CD4-positive, alpha-beta T cell treated with Interleukin-15 for 4 hours (primary cell): Measurements from ENCODE around the gene GOLGA2.
"Not testable (repeated sequence)": the region's sequence is repeated elsewhere in the genome, so short reads cannot be mapped to it uniquely, and the experiment has no call there.

Experiments
- DNase-seq: peaks from one replicate; pipeline ENCODE4 v3.0.0-alpha.2; 2020; ENCODE audit warnings: low spot score

Gene GOLGA2

DNA sequence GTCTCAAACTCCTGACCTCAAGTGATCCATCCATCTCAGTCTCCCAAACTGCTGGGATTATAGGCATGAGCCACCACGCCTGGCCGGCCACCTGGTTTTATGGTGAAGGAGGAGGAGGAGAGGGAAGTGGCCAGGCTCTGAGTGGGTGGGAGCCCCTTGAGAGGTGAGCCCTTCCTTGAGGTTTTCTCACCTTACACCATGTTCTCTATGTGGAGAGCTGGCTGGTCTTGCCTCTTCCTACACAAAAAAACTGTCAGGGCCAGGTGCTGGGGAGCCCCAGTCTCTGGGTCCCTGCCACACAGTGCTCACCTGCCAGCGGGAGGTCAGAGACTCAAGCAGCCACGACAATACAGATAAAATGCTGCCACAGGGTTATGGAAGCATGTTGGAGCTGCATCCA, 18.3 kb upstream of the GOLGA2 start:
- DNase-seq: no peak

DNA sequence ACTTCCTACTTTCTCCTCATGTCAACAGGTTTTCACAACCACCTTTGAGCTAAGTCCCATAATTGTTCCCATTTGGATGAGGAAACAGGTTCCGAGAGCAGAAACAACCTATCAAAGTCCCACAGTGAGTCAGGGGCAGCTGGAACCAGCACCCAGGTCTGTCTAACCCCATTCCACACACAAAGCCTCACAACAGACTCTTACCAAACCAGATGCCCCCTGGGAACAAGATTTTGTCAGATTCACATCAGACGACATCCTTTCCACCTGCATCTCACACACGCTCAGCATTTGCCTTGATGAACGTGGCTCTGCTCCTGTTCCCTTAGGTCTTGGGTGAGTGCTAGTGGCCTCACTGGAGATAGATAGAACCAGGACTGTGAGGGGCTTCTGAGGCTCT, 17.3 kb upstream of the GOLGA2 start:
- DNase-seq: no peak

DNA sequence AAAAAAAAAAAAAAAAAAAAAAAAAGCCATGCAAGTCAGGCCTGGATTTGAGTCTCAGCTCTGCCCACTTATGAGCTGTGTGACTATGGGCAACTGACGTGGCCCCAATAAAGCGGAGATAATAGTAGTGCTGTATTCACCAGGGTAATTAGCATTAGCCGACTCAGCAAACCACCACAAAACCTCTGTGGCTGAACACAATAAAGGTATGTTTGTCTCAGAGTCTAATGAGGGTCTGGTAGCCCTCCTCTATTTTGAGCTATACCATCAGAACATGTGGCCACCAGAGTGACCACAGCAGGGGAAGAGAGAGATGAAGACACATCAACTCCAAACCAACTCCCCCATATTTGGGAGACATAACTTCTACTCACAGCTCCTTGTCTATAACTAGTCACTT, 16.2 kb upstream of the GOLGA2 start:
- no peak for DNase-seq

DNA sequence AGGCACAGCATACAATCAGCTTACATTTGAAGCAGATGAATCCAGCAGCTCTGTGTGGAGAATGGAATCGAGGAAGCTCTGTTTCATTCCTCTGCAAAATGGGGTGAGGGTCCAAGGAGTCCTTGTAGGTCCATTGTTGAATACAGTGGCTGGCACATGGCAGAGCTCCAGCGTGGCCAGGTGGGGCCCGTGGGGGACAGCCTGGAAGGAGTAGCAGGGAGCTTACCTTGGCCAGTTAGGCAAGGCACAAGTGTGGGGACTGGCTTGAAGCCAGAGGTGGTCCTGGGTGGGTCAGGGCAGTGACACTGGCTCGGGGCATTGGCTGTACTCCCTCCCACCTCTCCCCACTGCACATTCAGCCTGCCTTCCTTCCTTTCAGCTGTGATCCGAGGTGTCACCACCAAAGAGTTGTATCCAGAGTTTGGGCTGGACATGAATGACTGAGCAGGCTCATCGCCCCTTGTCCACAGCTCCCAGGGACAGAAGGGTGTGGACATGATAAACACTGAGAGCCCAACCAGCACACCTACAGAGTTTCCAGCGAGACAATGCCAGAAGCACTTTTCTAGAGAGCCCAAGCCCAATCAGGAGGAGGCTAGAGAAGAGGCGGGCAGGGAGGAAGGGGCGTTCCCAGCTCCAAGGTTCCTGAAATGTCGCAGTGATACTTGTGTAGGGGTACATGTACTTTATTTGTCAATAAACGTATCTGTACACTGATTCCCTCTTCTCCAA, 12.6 kb upstream of the GOLGA2 start:
- no peak for DNase-seq

DNA sequence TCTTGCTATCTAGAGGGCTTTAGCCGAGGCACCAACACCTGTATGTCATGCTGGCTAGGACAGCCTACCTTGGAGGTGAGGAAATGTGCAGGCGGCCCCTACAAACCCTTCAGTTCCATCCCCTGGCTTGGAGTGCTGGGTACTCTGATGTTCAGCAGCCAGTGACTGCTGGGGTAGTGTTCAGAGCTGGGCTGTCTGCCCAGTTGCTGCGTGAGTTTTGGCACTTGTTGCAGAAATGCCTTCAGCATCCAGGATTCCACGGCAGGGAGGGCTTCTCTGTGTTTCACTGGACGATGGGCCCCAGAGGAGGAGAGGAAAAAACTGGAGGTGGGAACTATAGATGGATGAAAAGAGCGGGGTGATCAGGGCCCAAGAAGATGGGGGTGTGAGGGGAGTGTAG, 10.6 kb upstream of the GOLGA2 start:
- no peak for DNase-seq

DNA sequence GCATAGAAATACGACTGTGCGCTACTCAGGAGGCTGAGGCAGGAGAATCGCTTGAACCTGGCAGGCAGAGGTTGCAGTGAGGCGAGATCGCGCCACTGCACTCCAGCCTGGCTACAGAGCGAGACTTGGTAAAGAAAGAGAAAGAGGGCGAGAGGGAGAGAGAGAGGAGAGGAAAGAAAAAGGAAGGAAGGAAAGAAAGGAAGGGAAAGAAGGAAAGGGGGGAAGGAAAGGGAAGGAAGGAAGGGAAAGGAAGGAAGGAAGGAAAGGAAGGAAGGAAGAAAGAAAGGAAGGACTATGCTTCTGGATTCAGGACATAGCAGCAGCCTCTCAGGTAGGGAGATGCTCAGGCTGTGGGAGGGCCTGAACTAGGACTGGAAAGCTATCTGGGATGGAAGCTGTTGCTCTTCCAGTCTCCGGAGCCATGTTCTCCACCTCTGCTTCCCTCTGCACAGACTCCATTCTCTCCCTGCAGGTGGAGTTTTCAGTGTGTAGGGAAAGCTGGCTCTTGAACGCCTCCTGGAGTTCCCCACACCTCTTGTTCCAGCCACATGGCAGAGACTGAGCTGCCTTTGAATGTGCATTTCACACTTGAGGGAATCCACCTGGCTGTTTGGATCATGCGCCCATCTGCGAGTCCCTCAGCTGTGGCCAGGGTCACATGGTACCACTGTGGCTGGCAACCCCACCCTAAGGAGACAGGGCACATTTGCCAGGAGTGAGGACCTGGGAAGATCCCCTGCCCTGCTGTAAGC, 9.4 kb upstream of the GOLGA2 start:
- no peak for DNase-seq

DNA sequence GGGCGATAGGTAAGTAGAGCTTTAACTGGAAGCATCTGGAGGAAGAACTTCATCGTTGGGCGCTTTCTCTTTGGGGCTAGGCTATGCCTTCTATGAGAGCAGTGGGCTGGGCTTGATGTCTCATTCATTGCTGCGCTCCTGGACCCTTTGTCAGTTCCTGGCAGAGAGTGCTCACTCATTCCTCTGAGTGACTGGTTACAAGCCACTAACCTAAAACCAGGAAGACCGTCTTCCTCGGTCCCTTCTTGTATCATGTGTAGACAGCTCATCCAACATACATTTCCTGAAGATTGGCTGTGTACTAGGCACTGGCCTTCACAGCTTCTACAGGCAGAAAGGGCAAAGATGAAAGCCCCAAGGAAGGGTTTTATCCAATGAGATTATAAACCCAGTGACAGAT, 6.7 kb upstream of the GOLGA2 start:
- DNase-seq: no peak

DNA sequence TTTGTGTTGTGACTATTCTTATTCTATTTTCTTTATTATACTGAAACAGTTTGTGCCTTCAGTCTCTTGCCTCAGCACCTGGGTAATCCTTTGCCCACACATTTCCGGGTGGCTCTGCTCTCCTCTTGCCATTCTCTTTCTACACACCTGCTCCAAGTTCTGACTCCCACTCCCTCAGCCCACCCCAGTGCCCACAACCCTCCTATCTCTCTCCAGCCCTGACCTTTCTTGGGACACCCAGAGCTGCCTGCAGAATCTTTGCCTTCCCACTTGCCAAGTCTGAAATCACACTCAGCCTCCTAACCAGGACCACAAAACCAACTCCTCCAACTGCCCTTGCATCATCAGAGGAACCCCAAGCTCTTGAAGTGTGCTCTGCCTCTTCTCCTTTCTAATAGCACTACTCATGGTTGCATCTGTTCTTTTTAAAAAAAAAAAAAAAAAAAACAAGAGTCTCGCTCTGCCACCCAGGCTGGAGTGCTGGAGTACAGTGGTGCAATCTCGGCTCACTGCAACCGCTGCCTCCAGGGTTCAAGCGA, 4.3 kb upstream of the GOLGA2 start:
- DNase-seq: no peak

DNA sequence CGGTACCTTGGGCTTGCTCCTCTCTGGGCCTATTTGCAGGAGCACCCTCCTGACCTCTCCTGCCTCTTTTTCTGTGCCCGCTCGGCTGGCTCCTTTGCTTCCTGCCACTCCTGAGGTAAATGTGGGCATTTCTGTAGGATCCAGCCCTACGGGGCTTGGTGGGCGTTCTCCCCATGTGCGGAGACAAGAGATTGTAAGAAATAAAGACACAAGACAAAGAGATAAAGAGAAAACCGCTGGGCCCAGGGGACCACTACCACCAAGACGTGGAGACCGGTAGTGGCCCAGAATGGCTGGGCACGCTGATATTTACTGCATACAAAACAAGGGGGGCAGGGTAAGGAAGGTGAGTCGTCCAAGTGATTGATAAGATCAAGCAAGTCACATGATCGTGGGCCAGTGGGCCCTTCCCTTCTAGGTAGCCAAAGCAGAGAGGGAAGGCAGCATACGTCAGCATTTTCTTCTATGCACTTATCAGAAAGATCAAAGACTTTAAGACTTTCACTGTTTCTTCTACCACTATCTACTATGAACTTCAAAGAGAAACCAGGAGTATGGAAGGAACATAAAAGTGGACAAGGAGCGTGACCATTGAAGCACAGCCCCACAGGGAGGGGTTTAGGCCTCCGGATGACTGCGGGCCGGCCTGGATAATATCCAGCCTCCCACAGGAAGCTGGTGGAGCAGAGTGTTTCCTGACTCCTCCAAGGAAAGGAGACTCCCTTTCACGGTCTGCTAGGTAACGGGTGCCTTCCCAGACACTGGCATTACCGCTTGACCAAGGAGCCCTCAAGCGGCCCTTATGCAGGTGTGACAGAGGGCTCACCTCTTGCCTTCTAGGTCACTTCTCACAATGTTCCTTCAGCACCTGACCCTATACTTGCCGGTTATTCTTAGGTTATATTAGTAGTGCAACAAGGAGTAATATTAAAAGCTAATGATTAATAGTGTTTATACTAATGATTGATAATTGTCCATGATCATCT, 3.6 kb upstream of the GOLGA2 start:
- DNase-seq: not testable (repeated sequence)

DNA sequence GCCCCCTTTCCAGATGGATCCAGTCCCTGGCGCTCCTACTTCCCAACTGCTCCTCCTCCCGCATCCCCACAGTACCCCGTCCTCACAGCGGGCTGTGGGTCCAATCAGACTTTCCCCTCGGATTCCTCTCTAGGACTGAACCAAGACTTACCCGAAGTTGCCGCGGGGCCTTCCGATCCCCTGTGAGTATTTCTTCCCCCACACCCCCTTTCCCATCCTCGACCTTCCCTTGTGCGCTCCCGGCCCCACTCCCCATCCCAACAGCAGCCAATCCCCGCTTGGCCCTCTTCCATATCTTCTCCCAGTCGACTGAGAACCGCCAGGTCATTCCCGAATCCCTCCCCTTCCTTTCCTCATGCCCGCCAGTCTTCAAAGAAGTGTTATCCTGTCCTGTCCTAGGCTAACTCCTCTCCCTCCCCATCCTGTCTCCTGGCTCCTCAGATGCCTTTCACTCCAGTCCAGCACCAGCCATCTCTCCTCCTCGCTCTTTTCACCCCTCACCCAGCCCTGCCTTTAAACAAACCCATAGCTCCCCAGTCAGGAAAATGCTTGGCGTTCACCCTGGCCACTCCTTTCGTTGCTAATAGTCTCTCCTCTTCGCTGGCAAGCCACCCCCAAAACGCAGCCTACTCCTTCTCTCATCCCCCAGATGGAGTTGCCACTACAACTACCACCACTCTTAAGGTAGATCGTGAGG, 915 bp upstream of the GOLGA2 start:
- DNase-seq: no peak

DNA sequence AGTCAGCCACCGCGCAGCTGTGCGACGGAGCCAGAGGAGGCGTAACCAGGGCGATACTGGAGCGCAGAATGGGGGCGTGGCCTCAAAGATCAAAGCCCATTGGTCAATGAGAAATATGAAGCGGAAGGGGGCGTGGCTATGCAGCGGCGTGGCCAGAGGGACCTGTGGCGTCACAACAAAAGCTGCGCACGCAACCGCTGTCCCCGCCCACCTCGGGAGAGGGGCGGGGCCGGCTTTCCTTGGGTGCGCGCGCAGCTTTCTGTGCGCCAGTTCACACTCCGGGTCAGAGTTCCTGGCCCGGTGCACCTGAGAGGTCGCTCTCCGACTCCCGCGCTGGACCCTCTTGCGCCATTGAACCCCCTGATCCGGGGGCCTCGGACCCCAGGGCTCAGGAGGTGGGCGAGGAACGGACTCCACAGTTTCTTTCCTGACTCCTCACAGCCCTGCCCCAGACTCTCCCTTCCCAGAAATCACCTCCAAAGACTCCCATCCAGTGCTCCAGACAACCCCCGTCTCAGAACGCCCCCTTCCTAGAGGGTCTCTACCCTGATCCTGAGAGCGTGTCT, 284 bp upstream of the GOLGA2 start, which contains the start of gene SWI5:
Gene SWI5, plus strand, starts transcription at position 269 of the 566 bp plus-strand sequence.
- peak; percentile 100 for DNase-seq

DNA sequence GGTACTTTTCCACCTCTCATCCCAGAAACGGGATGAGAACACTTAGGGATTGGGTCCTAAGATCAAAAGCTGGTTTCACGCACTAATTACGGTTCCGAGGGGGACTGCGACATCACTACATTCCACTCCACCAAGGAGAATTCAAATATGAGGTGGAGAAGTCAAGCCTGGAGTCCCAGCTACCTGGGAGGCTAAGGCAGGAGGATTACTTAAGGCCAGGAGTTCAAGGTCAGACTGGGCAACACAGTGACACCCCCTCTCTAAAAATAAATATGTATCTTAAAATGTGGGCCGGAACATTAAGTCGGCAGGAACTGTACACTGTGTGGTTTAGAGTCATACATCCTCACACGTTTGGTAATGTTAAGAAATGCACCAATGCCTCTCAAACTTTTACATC, 1.6 kb downstream of the GOLGA2 start:
- DNase-seq: no peak

DNA sequence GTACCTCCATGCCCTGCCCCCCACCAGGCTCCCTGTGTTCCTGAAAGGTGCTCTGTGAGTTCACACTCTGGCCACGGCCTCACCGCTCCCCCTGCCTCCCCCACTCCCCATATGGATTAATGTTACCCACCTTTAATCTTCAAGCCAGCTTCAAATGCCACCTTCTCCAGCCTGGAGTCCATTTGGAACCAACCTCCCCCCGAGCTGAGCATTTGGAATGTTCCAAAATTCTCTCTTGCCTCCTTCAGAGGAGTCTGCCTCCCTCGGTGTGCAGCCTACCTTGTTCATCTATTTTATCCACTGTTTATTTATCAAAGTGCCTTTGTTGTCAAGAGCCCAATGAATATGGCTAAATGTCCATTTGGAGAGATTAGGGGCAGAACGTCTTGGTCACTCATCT, 4.3 kb downstream of the GOLGA2 start:
- DNase-seq: no peak

DNA sequence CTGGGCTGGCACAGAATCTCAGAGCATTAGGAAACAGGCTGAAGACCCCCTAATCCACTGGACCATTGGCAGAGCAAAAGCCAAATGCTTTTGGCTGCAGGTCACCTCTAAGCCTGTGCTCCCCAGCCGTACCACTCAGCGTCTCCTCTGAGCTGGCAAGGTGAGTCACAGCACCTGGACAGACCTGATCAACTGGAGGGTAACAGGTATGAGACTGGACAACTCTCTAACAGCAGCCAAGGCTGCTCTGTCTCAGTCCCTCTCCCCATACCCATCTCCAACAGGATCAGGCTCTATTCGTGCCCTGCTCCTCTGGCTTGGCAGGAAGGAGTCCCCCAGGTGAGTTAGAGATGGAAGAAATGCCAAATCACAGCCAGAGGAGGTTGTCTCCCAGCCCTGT, 4.7 kb downstream of the GOLGA2 start:
- DNase-seq: no peak

DNA sequence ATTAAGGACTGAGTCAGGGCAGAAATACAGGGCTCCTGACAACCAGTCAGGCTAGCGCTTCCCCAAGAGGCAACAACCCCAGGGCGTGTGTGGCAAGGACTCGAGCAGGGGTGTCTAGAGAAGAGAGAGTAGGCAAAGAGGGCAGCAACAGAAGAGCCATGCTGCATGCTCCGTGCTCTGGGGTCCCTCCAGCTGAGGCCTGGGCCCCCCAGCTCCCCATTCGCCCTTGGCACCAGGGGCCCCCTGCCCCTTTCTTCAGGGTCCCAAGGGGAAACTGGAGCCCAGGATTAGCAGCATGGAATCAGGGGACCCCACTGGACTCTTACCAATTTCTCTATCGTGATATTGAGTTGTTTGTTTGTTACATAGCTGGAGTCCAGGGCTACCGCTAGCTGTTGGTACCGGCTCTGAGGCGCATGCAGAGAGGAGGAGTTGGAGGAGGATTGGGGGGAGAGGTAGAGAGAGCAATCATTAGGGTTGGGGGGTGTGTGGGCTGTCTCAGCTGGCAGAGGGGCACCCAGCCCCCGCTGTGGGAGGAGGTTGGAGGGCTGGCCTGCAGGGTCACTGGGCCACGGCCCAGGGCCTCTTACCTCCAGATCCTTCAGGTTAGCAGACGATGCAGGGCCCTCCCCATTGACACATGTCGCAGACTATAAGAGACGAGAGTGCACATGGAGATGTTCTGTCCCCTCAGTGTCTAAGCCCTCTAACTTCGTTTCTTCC, 8.8 kb downstream of the GOLGA2 start:
- no peak for DNase-seq

DNA sequence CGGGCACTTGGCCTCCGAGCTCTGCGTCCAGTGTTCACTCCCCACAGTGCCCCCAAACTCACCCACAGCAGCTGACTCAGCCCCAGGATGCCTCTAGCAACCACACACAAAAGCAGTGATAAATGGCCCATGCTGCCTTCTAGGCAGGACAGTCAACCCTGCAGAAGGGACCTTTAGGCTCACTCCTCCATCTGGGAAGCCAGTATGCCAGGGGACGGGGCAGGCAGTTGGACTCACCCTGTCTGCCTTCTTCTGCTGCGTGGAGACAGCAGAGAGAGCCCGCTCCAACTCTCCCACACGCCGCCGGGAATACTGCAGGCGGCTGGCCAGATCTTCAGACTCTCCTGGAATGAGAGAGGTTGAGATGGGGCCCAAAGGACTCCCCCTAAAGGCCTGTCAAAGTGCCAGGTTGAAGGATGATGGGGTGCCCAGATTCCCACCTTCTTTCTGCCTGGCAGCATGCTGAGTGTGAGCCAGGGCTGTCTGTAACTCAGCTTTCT, 10.4 kb downstream of the GOLGA2 start:
- DNase-seq: no peak

DNA sequence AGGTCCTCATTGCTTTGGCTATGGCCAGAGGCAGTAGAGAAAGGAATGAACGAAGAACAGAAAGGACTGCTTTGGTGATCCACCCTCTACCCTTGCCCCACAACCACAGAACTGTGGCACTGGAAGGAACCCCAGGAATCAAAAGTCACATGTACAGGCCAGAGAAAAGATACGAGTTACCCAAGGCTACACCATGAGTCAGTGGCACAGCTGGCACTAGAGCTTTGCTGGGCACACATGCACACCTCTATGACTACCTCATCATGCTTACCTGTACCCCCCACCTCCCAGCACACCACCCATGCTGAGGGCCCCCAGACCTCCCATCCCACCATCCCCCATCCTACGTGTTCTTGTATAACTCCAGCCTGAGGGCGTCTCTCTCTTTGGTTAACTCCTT, 13.1 kb downstream of the GOLGA2 start:
- DNase-seq: no peak

DNA sequence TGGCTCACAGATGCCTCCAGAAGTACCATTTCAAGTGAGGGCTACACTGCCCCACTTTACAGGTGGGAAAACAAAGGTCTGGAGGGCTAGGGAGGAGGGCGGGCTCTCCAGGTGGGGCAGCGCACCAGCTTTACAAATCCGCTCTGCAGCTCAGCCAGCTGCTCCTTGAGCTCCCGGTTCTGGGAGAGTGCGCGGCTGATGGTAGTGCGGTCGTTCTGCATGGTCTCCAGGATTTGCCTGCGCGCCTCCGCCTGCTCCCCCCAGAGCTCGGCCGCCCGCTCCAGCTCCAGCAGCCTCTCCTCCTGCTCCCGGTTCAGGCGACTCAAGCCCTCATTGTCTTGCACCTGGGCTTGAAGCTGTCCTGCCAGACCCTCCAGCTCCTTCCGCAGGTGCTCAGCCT, 15.5 kb downstream of the GOLGA2 start:
- DNase-seq: no peak

DNA sequence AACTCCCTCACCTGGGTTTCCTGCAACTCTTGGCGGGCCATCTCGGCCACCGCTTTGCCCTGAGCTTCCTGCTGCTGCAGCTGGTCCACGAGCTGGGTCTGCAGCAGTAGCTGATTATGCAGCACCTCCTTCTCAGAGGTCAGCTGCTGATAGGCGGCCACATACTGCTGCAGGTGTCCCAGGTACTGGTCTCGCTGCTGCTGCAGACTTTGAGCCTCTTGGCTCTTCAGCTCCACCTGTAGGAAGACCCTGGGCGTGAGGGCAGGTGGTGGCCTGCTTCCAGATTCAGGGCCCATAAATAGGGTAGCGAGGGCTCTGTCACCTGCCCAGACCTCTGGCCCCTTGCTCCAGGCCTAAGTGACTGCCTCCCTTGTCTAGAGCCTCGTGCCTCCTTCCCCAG, 16.7 kb downstream of the GOLGA2 start:
- DNase-seq: no peak

DNA sequence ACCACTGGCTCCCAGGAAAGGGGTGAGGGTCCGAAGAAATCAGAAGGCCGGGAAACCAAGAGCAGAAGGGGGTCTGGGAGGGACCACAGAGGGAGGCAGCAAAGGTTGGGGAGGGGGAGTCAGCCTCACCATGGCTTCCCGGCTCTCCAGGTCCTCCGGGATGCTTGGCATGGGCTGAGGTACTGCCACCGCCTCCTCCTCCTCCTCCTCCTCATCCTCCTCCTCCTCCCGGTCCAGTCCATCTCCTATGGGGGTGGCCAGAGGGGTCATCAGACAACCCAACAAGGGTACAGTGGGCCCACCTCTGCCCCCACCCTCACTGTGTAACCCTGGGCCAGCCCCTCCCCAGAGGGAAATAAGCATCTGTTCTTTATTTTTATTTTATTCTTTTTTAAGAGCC, 17.5 kb downstream of the GOLGA2 start:
- no peak for DNase-seq
